GM12878 (cell line): ENCODE data around the gene SRD5A2. TPM values are rescaled to one million over a fixed set of nuclear protein-coding genes. Genes with fewer than 3 reads are reported as not detected.

Experiments used
- ATAC-seq: fragments of 200-7000 bp; cut with Tn5 transposase; 3 replicates; pipeline ENCODE4 v1.9.1; 2020; ENCODE audit warnings: mild to moderate bottlenecking, moderate library complexity
- BruUV-seq: library from RNA; stranded (reverse); fragments of 400-500 nt; replicated peaks from 2 replicates; lab custom pipeline; 2021; lab: Mats Ljungman, UMichigan
- CTCF ChIA-PET: fragments of 300-600 bp; sonication (Branson Sonifier 250); formaldehyde crosslinking; extraction: SDS; loops from one replicate; lab custom pipeline; 2021; ENCODE audit warnings: inconsistent platforms; lab: Yijun Ruan, JAX
- POLR2A ChIA-PET: fragments of 350-600 bp; formaldehyde crosslinking; extraction: SDS; loops from one replicate; lab custom pipeline; 2021; ENCODE audit warnings: inconsistent platforms; lab: Charles Lee
- RAD21 ChIA-PET: fragments of 300-600 bp; sonication (Branson Sonifier 250); formaldehyde crosslinking; loops from one replicate; lab custom pipeline; 2023; ENCODE audit warnings: antibody characterized with exemption; ENCODE audit not compliant: unreplicated experiment; lab: Charles Lee
- SMC1A ChIA-PET: fragments of 300-600 bp; sonication (Branson Sonifier 250); formaldehyde crosslinking; loops from one replicate; lab custom pipeline; 2023; ENCODE audit not compliant: unreplicated experiment, uncharacterized antibody; lab: Charles Lee
- DNase-seq: peaks from one replicate; pipeline ENCODE4 v3.0.0-alpha.2; 2011; ENCODE audit warnings: low read depth, low spot score
- FAIRE-seq: peaks from 3 replicates; lab custom pipeline; 2011; peaks lifted over from hg19 to GRCh38; lab: Jason Lieb, UNC
- H2AFZ ChIP-seq: 2 replicates; pipeline ENCODE4 v1.6.0; 2011; ENCODE audit warnings: low read depth, low read length, control low read depth; ENCODE audit not compliant: control insufficient read depth
- H3K27ac ChIP-seq: 2 replicates; pipeline ENCODE4 v1.5.1; 2011; ENCODE audit warnings: control low read depth; ENCODE audit not compliant: control insufficient read depth, insufficient read depth
- H3K27me3 ChIP-seq, 2 experiments: replicated peaks in 1 of 2; 2 replicates each; pipeline versions ENCODE4 v1.6.0 to v1.6.1; 2011; ENCODE audit warnings: low read length in 1 of 2; ENCODE audit not compliant: control insufficient read depth in 2 of 2, insufficient read depth in 2 of 2
- H3K36me3 ChIP-seq, 2 experiments: 2 replicates each; pipeline ENCODE4 v1.5.1; 2011; ENCODE audit warnings: low read length in 1 of 2; ENCODE audit not compliant: control insufficient read depth in 2 of 2, insufficient read depth in 2 of 2
- H3K4me1 ChIP-seq: 2 replicates; pipeline ENCODE4 v1.6.1; 2011; ENCODE audit warnings: mild to moderate bottlenecking, low read length, moderate library complexity, mixed read lengths; ENCODE audit not compliant: control insufficient read depth, insufficient read depth
- H3K4me2 ChIP-seq: 2 replicates; pipeline ENCODE4 v1.6.0; 2011; ENCODE audit warnings: control low read depth; ENCODE audit not compliant: control insufficient read depth, insufficient read depth
- H3K4me3 ChIP-seq: fragments of 200-600 bp; sonication (generic); 2 replicates; pipeline ENCODE4 v1.5.1; 2016
- H3K79me2 ChIP-seq: 2 replicates; pipeline ENCODE4 v1.6.0; 2011; ENCODE audit warnings: low read length; ENCODE audit not compliant: control insufficient read depth, insufficient read depth
- H3K9ac ChIP-seq: 2 replicates; pipeline ENCODE4 v1.8.0; 2011; ENCODE audit warnings: low read length, control low read depth, mixed read lengths; ENCODE audit not compliant: control insufficient read depth, insufficient read depth
- H3K9me3 ChIP-seq: replicated peaks from 3 replicates; pipeline ENCODE4 v1.5.1; 2011; ENCODE audit warnings: mild to moderate bottlenecking, low read length; ENCODE audit not compliant: control insufficient read depth, insufficient read depth
- H4K20me1 ChIP-seq: 2 replicates; pipeline ENCODE4 v1.6.0; 2011; ENCODE audit not compliant: control insufficient read depth, insufficient read depth
- ASH2L ChIP-seq: fragments of 300-600, 200-600 bp; sonication (generic); IDR thresholded peaks from 2 replicates; pipeline ENCODE4 v1.6.1; 2017; ENCODE audit warnings: low read depth, mild to moderate bottlenecking, borderline replicate concordance
- ATF7 ChIP-seq: fragments of 450-650 bp; IDR thresholded peaks from 2 replicates; pipeline ENCODE4 v1.6.1; 2016; ENCODE audit warnings: low read depth, mild to moderate bottlenecking
- BRCA1 ChIP-seq: IDR thresholded peaks from 2 replicates; pipeline ENCODE4 v1.6.1; 2011; ENCODE audit warnings: low read depth, low read length, improper control_type of control experiment
- JUNB ChIP-seq: IDR thresholded peaks from 2 replicates; pipeline ENCODE4 v1.6.1; 2016; ENCODE audit warnings: antibody characterized with exemption, mild to moderate bottlenecking
- KAT2A ChIP-seq: conservative IDR thresholded peaks from 2 replicates; pipeline ENCODE4 v1.6.1; 2011; ENCODE audit warnings: low read depth, low read length; ENCODE audit not compliant: control insufficient read depth
- KDM1A ChIP-seq: fragments of 200-600 bp; sonication (generic); IDR thresholded peaks from 2 replicates; pipeline ENCODE4 v1.6.1; 2016; ENCODE audit warnings: borderline replicate concordance
- MXI1 ChIP-seq: fragments of 150-350 bp; IDR thresholded peaks from 2 replicates; pipeline ENCODE4 v1.6.1; 2011; ENCODE audit warnings: low read depth, mild to moderate bottlenecking, inconsistent platforms, low read length, improper control_type of control experiment
- POLR2AphosphoS2 ChIP-seq: IDR thresholded peaks from 2 replicates; pipeline ENCODE4 v1.6.1; 2011; ENCODE audit warnings: low read depth, mild to moderate bottlenecking, low read length, improper control_type of control experiment, moderate library complexity
- RCOR1 ChIP-seq: conservative IDR thresholded peaks from 2 replicates; pipeline ENCODE4 v1.6.1; 2012; ENCODE audit warnings: low read depth, low read length, improper control_type of control experiment
- SPI1 ChIP-seq: IDR thresholded peaks from 2 replicates; pipeline ENCODE4 v1.6.1; 2011; ENCODE audit warnings: low read depth, mild to moderate bottlenecking, low read length, moderate library complexity, borderline replicate concordance; ENCODE audit not compliant: insufficient read depth
- SREBF2 ChIP-seq: IDR thresholded peaks from 2 replicates; pipeline ENCODE4 v1.6.1; 2012; ENCODE audit warnings: mild to moderate bottlenecking, low read length
- TARDBP ChIP-seq: IDR thresholded peaks from 2 replicates; pipeline ENCODE4 v1.6.1; 2016; ENCODE audit warnings: borderline replicate concordance
- ZNF622 ChIP-seq: fragments of 450-650 bp; IDR thresholded peaks from 2 replicates; pipeline ENCODE4 v1.6.1; 2017; ENCODE audit warnings: mild to moderate bottlenecking, inconsistent platforms
- WGBS: methylation state at CpG from one replicate; pipeline ENCODE4 v1.1.6; 2016; ENCODE audit warnings: low lambda C conversion rate; ENCODE audit not compliant: insufficient replicate concordance, insufficient coverage; ENCODE audit errors: missing lambda C conversion rate; 5-methylcytosine and 5-hydroxymethylcytosine counted together
- in situ Hi-C: fragments of 300-500 bp; cut with MboI; formaldehyde crosslinking; loops from 9 replicates; pipeline ENCODE4 v1.14.3; 2018; ENCODE audit warnings: mixed read lengths
- intact Hi-C: fragments of 100-400 bp; cut with micrococcal nuclease; formaldehyde crosslinking; loops from one replicate; pipeline ENCODE4 v1.14.2; 2022; ENCODE audit not compliant: unreplicated experiment
- polyA plus RNA-seq, 11 experiments: library from polyadenylated mRNA; depleted of rRNA in 4 of 11; unstranded in 6 of 11; stranded (reverse) in 5 of 11; fragments of >200 nt; fragmentation: Nextera tagmentation in 4 of 11; fragmentation: Illumina TruSeq in 1 of 11; extraction: Ambion mirVana in 4 of 11; extraction: Trizol in 1 of 11; gene quantifications; 1 replicate in 1 of 11; 2 replicates in 10 of 11; pipeline versions ENCODE4 v1.2.1 to v1.2.3, GENCODE V29; 2011 to 2016; ENCODE audit warnings: inconsistent platforms in 2 of 11, missing spikeins in 2 of 11, low read depth in 1 of 11
- total RNA-seq, 4 experiments: library from RNA; depleted of rRNA in 3 of 4; stranded (reverse); fragments of >200 nt in 3 of 4; fragmentation: Illumina TruSeq in 1 of 4; extraction: Trizol in 1 of 4; gene quantifications; 2 replicates each; pipeline versions ENCODE4 v1.2.1 to v1.2.3, GENCODE V29; 2013 to 2021
- TF ChIP-seq, protein P1 (sequence below): fragments of 450-650 bp; IDR thresholded peaks from 2 replicates; pipeline ENCODE4 v1.6.1; 2017; ENCODE audit warnings: low read depth, mild to moderate bottlenecking, moderate library complexity
- TF ChIP-seq, protein P2 (sequence below): fragments of 450-650 bp; IDR thresholded peaks from 2 replicates; pipeline ENCODE4 v1.6.1; 2017; ENCODE audit warnings: mild to moderate bottlenecking, low read depth, inconsistent platforms; ENCODE audit not compliant: poor library complexity, severe bottlenecking
- TF ChIP-seq, protein P3 (sequence below): IDR thresholded peaks from 2 replicates; pipeline ENCODE4 v1.6.1; 2012; ENCODE audit warnings: improper control_type of control experiment, low read depth, low read length; ENCODE audit not compliant: insufficient replicate concordance

SRD5A2 gene
- total and polyA plus RNA-seq, 10 of the 15 experiments (the other 5 are each of a cell fraction or from before 2014, with no cell fraction given), result 0.01 TPM; not detected in 7

DNA sequence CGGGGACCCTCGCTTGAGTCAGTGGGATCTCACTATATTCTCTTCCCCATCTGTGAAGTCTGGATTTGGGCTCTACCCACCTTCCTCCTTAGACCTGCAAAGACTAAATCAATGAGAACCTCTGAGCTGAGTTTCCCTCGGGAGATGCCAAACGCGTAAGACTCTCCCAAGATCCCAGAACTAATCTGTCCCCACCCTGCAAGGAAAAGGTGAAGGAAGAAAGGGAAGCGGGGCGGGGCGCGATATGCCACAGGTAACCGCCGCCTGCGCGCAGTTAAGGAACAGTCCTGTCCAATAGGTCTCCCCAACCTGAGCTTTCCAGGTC lies 780 bp downstream of the SRD5A2 start (continued):
- TF ChIP-seq, protein P1, sequence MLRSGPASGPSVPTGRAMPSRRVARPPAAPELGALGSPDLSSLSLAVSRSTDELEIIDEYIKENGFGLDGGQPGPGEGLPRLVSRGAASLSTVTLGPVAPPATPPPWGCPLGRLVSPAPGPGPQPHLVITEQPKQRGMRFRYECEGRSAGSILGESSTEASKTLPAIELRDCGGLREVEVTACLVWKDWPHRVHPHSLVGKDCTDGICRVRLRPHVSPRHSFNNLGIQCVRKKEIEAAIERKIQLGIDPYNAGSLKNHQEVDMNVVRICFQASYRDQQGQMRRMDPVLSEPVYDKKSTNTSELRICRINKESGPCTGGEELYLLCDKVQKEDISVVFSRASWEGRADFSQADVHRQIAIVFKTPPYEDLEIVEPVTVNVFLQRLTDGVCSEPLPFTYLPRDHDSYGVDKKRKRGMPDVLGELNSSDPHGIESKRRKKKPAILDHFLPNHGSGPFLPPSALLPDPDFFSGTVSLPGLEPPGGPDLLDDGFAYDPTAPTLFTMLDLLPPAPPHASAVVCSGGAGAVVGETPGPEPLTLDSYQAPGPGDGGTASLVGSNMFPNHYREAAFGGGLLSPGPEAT, result no peak
- no peak for TF ChIP-seq POLR2AphosphoS2
- TF ChIP-seq TARDBP, result no peak
- no peak for TF ChIP-seq ZNF622

GRCh38 chr2:31578316-31578715 lies 2.4 kb downstream of the SRD5A2 start:
- CTCF ChIA-PET, result no interaction called here
- SMC1A ChIA-PET, result no interaction called here
- intact Hi-C loops, result no loop called here
- WGBS, result 32% methylated on average over 3 of the region's 3 CpGs
- ATAC-seq, result no peak
- H3K4me1 ChIP-seq, result no peaks in the 10 kb centered on the region
- no peak overlapping the region for H3K4me3 ChIP-seq
- POLR2A ChIA-PET, result no interaction called here
- H3K27ac ChIP-seq, result no peak overlapping the region
- H2AFZ ChIP-seq, result no peak overlapping the region
- no peaks in the 10 kb centered on the region for H3K36me3 ChIP-seq
- in situ Hi-C loops, result no loop called here
- no peak overlapping the region for H3K4me2 ChIP-seq
- H3K79me2 ChIP-seq, result no peaks in the 10 kb centered on the region
- RAD21 ChIA-PET, result no interaction called here
- DNase-seq, result no peak
- no peaks in the 10 kb centered on the region for H4K20me1 ChIP-seq
- peaks cover 0 to 6% of the 10 kb centered on the region in 2 experiments; a peak in 2 of 4 replicates for H3K27me3 ChIP-seq
- FAIRE-seq, result no peak
- BruUV-seq, result no TSS peak
- H3K9me3 ChIP-seq, result no peaks in the 10 kb centered on the region; the same call in 2 of the 3 replicates
- H3K9ac ChIP-seq, result no peak overlapping the region
- TF ChIP-seq BRCA1 (no peak), SREBF2 (no peak), ASH2L (no peak), SPI1 (no peak), KAT2A (no peak), JUNB (no peak), KDM1A (no peak), ATF7 (no peak), MXI1 (no peak), POLR2AphosphoS2 (no peak), RCOR1 (no peak)
- TF ChIP-seq, protein P2, sequence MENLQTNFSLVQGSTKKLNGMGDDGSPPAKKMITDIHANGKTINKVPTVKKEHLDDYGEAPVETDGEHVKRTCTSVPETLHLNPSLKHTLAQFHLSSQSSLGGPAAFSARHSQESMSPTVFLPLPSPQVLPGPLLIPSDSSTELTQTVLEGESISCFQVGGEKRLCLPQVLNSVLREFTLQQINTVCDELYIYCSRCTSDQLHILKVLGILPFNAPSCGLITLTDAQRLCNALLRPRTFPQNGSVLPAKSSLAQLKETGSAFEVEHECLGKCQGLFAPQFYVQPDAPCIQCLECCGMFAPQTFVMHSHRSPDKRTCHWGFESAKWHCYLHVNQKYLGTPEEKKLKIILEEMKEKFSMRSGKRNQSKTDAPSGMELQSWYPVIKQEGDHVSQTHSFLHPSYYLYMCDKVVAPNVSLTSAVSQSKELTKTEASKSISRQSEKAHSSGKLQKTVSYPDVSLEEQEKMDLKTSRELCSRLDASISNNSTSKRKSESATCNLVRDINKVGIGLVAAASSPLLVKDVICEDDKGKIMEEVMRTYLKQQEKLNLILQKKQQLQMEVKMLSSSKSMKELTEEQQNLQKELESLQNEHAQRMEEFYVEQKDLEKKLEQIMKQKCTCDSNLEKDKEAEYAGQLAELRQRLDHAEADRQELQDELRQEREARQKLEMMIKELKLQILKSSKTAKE, result no peak
- TF ChIP-seq, protein P3, sequence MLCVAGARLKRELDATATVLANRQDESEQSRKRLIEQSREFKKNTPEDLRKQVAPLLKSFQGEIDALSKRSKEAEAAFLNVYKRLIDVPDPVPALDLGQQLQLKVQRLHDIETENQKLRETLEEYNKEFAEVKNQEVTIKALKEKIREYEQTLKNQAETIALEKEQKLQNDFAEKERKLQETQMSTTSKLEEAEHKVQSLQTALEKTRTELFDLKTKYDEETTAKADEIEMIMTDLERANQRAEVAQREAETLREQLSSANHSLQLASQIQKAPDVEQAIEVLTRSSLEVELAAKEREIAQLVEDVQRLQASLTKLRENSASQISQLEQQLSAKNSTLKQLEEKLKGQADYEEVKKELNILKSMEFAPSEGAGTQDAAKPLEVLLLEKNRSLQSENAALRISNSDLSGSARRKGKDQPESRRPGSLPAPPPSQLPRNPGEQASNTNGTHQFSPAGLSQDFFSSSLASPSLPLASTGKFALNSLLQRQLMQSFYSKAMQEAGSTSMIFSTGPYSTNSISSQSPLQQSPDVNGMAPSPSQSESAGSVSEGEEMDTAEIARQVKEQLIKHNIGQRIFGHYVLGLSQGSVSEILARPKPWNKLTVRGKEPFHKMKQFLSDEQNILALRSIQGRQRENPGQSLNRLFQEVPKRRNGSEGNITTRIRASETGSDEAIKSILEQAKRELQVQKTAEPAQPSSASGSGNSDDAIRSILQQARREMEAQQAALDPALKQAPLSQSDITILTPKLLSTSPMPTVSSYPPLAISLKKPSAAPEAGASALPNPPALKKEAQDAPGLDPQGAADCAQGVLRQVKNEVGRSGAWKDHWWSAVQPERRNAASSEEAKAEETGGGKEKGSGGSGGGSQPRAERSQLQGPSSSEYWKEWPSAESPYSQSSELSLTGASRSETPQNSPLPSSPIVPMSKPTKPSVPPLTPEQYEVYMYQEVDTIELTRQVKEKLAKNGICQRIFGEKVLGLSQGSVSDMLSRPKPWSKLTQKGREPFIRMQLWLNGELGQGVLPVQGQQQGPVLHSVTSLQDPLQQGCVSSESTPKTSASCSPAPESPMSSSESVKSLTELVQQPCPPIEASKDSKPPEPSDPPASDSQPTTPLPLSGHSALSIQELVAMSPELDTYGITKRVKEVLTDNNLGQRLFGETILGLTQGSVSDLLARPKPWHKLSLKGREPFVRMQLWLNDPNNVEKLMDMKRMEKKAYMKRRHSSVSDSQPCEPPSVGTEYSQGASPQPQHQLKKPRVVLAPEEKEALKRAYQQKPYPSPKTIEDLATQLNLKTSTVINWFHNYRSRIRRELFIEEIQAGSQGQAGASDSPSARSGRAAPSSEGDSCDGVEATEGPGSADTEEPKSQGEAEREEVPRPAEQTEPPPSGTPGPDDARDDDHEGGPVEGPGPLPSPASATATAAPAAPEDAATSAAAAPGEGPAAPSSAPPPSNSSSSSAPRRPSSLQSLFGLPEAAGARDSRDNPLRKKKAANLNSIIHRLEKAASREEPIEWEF, result no peak
